K562 (cell line): ENCODE data around the gene RGS17. TPM values are rescaled to one million over a fixed set of nuclear protein-coding genes. Genes with fewer than 3 reads are reported as not detected.

Experiments used
- BRD4 ChIP-seq: fragments of 200-600 bp; sonication (generic); IDR thresholded peaks from 2 replicates; pipeline ENCODE4 v1.6.1; 2017; ENCODE audit warnings: inconsistent platforms
- ELF4 ChIP-seq: fragments of 450-650 bp; formaldehyde crosslinking; IDR thresholded peaks from 2 replicates; pipeline ENCODE4 v1.4.0; 2022; ENCODE audit warnings: missing genetic modification characterization
- HDAC2 ChIP-seq: fragments of 450-650 bp; IDR thresholded peaks from 2 replicates; pipeline ENCODE4 v1.6.1; 2016; ENCODE audit warnings: mild to moderate bottlenecking
- HNRNPH1 ChIP-seq: fragments of 200-400 bp; formaldehyde crosslinking; optimal IDR thresholded peaks from 2 replicates; pipeline ENCODE3; 2017; ENCODE audit warnings: low read depth, mild to moderate bottlenecking, low read length, moderate library complexity
- NCOA6 ChIP-seq: fragments of 450-650 bp; IDR thresholded peaks from 2 replicates; pipeline ENCODE4 v1.6.1; 2017; ENCODE audit warnings: mild to moderate bottlenecking
- PPARD ChIP-seq: fragments of 250-450 bp; sonication (Bioruptor Pico); IDR thresholded peaks from 2 replicates; pipeline ENCODE4 v1.8.0; 2022; ENCODE audit warnings: inconsistent platforms, mild to moderate bottlenecking, moderate library complexity
- ZNF140 ChIP-seq: fragments of 250-450 bp; sonication (Bioruptor Pico); IDR thresholded peaks from 2 replicates; pipeline ENCODE4 v1.8.0; 2021; ENCODE audit warnings: moderate library complexity, mild to moderate bottlenecking, inconsistent platforms
- ZNF589 ChIP-seq: fragments of 200-800 bp; sonication (Bioruptor generic); IDR thresholded peaks from 2 replicates; pipeline ENCODE4 v1.6.1; 2016; ENCODE audit warnings: low read depth, missing genetic modification characterization, missing compliant biosample characterization
- polyA plus RNA-seq, 8 experiments: library from polyadenylated mRNA; depleted of rRNA in 4 of 8; stranded (reverse) in 5 of 8; unstranded in 3 of 8; fragments of >200 nt; fragmentation: Nextera tagmentation in 2 of 8; fragmentation: Illumina TruSeq in 1 of 8; extraction: Ambion mirVana in 2 of 8; extraction: Trizol in 1 of 8; gene quantifications; 2 replicates each; pipeline versions ENCODE4 v1.2.1 to v1.2.3, GENCODE V29; 2011 to 2014; ENCODE audit warnings: inconsistent platforms in 1 of 8, missing spikeins in 1 of 8
- total RNA-seq, 7 experiments: library from RNA; depleted of rRNA in 6 of 7; stranded (reverse); fragments of >200 nt in 6 of 7; fragmentation: Illumina TruSeq in 2 of 7; extraction: Trizol in 2 of 7; gene quantifications; 2 replicates each; pipeline versions ENCODE4 v1.2.1 to v1.2.3, GENCODE V29; 2011 to 2021; ENCODE audit warnings: low replicate concordance in 1 of 7
- TF ChIP-seq, protein P1 (sequence below), 2 experiments: fragments of 450-650 bp; formaldehyde crosslinking in 1 of 2; IDR thresholded peaks; 2 replicates each; pipeline versions ENCODE4 v1.4.0 to v1.6.1; 2014 to 2020; ENCODE audit warnings: mild to moderate bottlenecking in 2 of 2, borderline replicate concordance in 1 of 2, low read depth in 1 of 2
- TF ChIP-seq, protein P2 (sequence below): IDR thresholded peaks from 2 replicates; pipeline ENCODE4 v1.6.1; 2011; ENCODE audit warnings: borderline replicate concordance, low read depth, mild to moderate bottlenecking, moderate library complexity, low read length; ENCODE audit not compliant: insufficient read depth, poor library complexity, severe bottlenecking
- TF ChIP-seq, protein P3 (sequence below): fragments of 250-450 bp; sonication (Bioruptor Pico); IDR thresholded peaks from 2 replicates; pipeline ENCODE4 v1.4.0; 2020

Gene RGS17
- total and polyA plus RNA-seq, 9 of the 15 experiments (the other 6 are each of a cell fraction or from before 2014, with no cell fraction given) = 0.01 to 0.14 (median 0.08) TPM; not detected in 6

DNA sequence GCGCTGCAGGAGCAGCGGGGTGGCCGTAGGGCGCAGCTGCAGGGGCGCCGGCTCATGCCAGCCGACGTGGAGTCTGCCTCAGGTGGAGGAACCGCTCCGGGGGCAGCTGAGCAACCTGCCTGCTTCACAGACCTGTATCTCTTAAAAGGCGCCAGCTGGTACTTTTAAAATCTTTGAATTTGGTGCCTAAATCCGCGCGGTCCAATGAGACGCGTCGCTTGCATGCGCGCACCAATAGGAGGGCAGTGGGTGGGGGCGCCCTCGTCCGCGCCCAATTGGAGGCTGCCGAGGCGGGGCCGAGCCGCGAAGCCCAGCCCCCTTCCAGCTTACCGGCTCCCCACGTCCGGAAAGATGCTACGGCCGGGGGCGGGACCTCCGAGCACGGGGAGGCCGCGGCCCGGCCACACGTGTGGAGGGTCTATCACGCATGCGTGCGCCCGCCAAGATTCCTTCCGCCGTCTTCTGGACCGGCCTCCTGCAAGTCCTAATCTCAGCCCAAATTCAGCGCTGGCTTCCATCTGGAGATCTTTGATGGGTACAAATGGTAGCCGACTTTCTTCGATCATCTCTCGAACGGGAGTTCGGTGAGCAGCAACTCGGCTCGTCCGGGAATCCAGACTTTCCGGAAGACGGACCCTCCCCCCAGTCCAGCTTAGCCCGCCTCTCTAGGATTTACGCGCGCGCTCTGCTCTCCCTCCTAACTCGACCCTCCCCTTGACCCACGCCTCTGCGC lies 148.0 kb downstream of the RGS17 start, which contains the start of gene FBXO5 (continued):
- TF ChIP-seq BRD4 (no peak), ELF4 (CRISPR knock-in tag) (peak; percentile 76), PPARD (CRISPR knock-in tag) (no peak), HNRNPH1 (no peak), NCOA6 (no peak), ZNF140 (CRISPR knock-in tag) (no peak), ZNF589 (CRISPR knock-in tag) (no peak), HDAC2 (peak; percentile 91)
- TF ChIP-seq, protein P1, sequence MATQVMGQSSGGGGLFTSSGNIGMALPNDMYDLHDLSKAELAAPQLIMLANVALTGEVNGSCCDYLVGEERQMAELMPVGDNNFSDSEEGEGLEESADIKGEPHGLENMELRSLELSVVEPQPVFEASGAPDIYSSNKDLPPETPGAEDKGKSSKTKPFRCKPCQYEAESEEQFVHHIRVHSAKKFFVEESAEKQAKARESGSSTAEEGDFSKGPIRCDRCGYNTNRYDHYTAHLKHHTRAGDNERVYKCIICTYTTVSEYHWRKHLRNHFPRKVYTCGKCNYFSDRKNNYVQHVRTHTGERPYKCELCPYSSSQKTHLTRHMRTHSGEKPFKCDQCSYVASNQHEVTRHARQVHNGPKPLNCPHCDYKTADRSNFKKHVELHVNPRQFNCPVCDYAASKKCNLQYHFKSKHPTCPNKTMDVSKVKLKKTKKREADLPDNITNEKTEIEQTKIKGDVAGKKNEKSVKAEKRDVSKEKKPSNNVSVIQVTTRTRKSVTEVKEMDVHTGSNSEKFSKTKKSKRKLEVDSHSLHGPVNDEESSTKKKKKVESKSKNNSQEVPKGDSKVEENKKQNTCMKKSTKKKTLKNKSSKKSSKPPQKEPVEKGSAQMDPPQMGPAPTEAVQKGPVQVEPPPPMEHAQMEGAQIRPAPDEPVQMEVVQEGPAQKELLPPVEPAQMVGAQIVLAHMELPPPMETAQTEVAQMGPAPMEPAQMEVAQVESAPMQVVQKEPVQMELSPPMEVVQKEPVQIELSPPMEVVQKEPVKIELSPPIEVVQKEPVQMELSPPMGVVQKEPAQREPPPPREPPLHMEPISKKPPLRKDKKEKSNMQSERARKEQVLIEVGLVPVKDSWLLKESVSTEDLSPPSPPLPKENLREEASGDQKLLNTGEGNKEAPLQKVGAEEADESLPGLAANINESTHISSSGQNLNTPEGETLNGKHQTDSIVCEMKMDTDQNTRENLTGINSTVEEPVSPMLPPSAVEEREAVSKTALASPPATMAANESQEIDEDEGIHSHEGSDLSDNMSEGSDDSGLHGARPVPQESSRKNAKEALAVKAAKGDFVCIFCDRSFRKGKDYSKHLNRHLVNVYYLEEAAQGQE (IDR thresholded peaks at IDR 0.05; ENCODE audit: borderline replicate concordance) = no peak
- TF ChIP-seq, protein P1 (CRISPR knock-in tag; IDR thresholded peaks at IDR 0.05; ENCODE audit: low read depth) = 0 out of 2 replicates have a peak, but pooled peaks have one; percentile 33
- TF ChIP-seq, protein P2, sequence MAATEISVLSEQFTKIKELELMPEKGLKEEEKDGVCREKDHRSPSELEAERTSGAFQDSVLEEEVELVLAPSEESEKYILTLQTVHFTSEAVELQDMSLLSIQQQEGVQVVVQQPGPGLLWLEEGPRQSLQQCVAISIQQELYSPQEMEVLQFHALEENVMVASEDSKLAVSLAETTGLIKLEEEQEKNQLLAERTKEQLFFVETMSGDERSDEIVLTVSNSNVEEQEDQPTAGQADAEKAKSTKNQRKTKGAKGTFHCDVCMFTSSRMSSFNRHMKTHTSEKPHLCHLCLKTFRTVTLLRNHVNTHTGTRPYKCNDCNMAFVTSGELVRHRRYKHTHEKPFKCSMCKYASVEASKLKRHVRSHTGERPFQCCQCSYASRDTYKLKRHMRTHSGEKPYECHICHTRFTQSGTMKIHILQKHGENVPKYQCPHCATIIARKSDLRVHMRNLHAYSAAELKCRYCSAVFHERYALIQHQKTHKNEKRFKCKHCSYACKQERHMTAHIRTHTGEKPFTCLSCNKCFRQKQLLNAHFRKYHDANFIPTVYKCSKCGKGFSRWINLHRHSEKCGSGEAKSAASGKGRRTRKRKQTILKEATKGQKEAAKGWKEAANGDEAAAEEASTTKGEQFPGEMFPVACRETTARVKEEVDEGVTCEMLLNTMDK = no peak
- TF ChIP-seq, protein P3, sequence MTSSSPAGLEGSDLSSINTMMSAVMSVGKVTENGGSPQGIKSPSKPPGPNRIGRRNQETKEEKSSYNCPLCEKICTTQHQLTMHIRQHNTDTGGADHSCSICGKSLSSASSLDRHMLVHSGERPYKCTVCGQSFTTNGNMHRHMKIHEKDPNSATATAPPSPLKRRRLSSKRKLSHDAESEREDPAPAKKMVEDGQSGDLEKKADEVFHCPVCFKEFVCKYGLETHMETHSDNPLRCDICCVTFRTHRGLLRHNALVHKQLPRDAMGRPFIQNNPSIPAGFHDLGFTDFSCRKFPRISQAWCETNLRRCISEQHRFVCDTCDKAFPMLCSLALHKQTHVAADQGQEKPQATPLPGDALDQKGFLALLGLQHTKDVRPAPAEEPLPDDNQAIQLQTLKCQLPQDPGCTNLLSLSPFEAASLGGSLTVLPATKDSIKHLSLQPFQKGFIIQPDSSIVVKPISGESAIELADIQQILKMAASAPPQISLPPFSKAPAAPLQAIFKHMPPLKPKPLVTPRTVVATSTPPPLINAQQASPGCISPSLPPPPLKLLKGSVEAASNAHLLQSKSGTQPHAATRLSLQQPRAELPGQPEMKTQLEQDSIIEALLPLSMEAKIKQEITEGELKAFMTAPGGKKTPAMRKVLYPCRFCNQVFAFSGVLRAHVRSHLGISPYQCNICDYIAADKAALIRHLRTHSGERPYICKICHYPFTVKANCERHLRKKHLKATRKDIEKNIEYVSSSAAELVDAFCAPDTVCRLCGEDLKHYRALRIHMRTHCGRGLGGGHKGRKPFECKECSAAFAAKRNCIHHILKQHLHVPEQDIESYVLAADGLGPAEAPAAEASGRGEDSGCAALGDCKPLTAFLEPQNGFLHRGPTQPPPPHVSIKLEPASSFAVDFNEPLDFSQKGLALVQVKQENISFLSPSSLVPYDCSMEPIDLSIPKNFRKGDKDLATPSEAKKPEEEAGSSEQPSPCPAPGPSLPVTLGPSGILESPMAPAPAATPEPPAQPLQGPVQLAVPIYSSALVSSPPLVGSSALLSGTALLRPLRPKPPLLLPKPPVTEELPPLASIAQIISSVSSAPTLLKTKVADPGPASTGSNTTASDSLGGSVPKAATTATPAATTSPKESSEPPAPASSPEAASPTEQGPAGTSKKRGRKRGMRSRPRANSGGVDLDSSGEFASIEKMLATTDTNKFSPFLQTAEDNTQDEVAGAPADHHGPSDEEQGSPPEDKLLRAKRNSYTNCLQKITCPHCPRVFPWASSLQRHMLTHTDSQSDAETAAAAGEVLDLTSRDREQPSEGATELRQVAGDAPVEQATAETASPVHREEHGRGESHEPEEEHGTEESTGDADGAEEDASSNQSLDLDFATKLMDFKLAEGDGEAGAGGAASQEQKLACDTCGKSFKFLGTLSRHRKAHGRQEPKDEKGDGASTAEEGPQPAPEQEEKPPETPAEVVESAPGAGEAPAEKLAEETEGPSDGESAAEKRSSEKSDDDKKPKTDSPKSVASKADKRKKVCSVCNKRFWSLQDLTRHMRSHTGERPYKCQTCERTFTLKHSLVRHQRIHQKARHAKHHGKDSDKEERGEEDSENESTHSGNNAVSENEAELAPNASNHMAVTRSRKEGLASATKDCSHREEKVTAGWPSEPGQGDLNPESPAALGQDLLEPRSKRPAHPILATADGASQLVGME (CRISPR knock-in tag) = no peak; the same call in 1 of the 2 replicates
